ENCODE measurements around the gene QRSL1. TPM values are rescaled to one million over a fixed set of nuclear protein-coding genes. Genes with fewer than 3 reads are reported as not detected.
"Not testable (repeated sequence)": the region's sequence is repeated elsewhere in the genome, so short reads cannot be mapped to it uniquely, and the experiment has no call there.

The QRSL1 gene
- total RNA-seq, 1 donor from 2014 or later, result 14.6 TPM

DNA sequence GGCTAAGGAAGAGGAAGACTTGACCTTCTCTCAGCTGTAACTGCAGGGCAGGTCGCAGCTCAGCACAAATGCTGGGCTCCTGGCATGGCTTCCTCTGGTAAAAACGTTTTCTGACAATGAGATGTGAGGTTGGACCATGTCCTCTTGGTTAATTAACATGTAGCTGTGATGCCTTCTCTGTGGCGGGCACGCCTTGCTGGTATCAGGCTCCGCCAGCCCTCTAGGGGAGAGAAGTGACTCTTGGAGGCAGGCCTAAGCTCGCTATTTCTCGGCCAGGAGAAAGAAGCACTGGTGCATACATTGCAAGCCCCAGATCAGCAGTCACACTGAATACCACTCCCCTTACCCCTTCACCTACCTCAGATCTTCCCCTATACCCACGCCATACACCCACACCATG is 65.0 kb downstream of the QRSL1 start:
- H3K9ac ChIP-seq (ENCODE audit: low read depth in 1 of 3, low read length in 3 of 3), result no peak overlapping the region
- no peak overlapping the region for H3K4me3 ChIP-seq (ENCODE audit: low read length in 3 of 3)
- H3K27ac ChIP-seq (ENCODE audit: low read depth, low read length), result no peak overlapping the region
- no peaks in the 10 kb centered on the region for H3K4me1 ChIP-seq (ENCODE audit: control insufficient read depth in 3 of 3, insufficient read depth in 3 of 3, low read length in 3 of 3)
- H3K27me3 ChIP-seq (ENCODE audit: control insufficient read depth in 3 of 3, insufficient read depth in 3 of 3, low read length in 3 of 3), result peaks cover 0 to 3% (median 3%) of the 10 kb centered on the region in 3 donors
- no peaks in the 10 kb centered on the region for H3K36me3 ChIP-seq (ENCODE audit: control insufficient read depth in 3 of 3, insufficient read depth in 3 of 3, low read length in 3 of 3)
- no peaks in the 10 kb centered on the region for H3K9me3 ChIP-seq (ENCODE audit: control insufficient read depth in 3 of 3, low read length in 3 of 3)

DNA sequence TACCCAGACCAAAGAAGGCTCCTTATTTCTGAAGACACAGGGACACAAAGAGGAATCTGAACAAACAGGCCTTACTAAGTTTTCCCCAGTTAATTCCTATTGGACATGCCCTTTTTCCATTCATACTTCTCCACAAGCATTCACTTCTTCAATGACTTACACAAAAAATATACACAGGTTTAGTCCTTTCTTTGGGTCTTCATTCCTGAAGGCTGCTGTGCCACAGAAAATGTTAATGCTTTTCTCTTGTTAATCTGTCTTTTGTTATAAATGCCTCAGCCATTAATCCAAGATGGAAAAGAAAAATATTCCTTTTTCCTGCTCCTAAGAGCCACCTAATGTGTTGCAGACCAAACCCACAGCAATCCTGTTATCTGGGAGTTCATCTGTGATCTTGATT is 71.2 kb downstream of the QRSL1 start:
- H3K36me3 ChIP-seq (ENCODE audit: control insufficient read depth in 3 of 3, insufficient read depth in 3 of 3, low read length in 3 of 3), result no peaks in the 10 kb centered on the region
- no peak overlapping the region for H3K27ac ChIP-seq (ENCODE audit: low read depth, low read length)
- no peaks in the 10 kb centered on the region for H3K4me1 ChIP-seq (ENCODE audit: control insufficient read depth in 3 of 3, insufficient read depth in 3 of 3, low read length in 3 of 3)
- no peaks in the 10 kb centered on the region for H3K9me3 ChIP-seq (ENCODE audit: control insufficient read depth in 3 of 3, low read length in 3 of 3)
- H3K9ac ChIP-seq (ENCODE audit: low read depth in 1 of 3, low read length in 3 of 3), result no peak overlapping the region
- H3K4me3 ChIP-seq (ENCODE audit: low read length in 3 of 3), result no peak overlapping the region
- H3K27me3 ChIP-seq (ENCODE audit: control insufficient read depth in 3 of 3, insufficient read depth in 3 of 3, low read length in 3 of 3), result peaks cover 0 to 11% (median 6%) of the 10 kb centered on the region in 3 donors

DNA sequence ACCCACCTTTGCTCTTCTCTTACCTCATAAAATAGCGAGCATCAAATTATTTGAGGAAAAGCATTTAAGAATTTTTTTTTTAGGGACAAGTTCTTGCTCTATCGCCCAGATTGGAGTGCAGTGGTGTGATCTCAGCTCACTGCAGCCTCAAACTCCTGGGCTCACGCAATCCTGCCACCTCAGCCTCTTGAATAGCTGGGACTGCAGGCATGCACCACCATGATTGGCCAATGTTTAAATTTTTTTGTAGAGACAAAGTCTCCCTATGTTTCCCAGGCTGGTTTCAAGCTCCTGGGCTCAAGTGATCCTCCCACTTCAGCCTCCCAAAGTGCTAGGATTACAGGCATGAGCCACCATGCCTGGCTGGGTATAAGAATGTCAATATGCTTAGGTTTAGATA is 71.8 kb downstream of the QRSL1 start:
- not testable (repeated sequence) for H3K4me3 ChIP-seq (ENCODE audit: low read length in 3 of 3); H3K9me3 ChIP-seq (ENCODE audit: control insufficient read depth in 3 of 3, low read length in 3 of 3)

DNA sequence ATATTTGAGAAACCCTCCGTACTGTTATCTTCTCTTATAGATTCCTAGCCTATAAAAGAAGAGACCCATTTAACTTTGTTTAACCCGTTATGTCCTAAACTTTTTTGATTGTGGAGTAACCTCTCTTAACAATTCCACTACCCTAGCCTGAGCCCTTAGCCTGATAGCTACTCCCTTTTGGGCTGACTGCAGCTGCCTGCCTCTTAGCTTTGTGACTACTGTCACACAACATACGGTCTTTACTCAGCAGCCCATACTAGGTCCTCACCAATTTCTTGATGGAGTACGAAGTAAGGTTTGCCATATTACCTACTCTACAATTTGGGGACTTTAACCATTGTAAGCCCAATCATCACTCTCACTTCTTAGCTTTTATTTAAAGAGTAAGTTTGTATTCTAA is 72.7 kb downstream of the QRSL1 start:
- Histone ChIP-seq H3K9ac (ENCODE audit: low read depth in 1 of 3, low read length in 3 of 3) (no peak overlapping the region), H3K27me3 (ENCODE audit: control insufficient read depth in 3 of 3, insufficient read depth in 3 of 3, low read length in 3 of 3) (peaks cover 0 to 8% (median 6%) of the 10 kb centered on the region in 3 donors), H3K36me3 (ENCODE audit: control insufficient read depth in 3 of 3, insufficient read depth in 3 of 3, low read length in 3 of 3) (no peaks in the 10 kb centered on the region), H3K4me3 (ENCODE audit: low read length in 3 of 3) (no peak overlapping the region), H3K4me1 (ENCODE audit: control insufficient read depth in 3 of 3, insufficient read depth in 3 of 3, low read length in 3 of 3) (no peaks in the 10 kb centered on the region), H3K27ac (ENCODE audit: low read depth, low read length) (no peak overlapping the region), H3K9me3 (ENCODE audit: control insufficient read depth in 3 of 3, low read length in 3 of 3) (no peaks in the 10 kb centered on the region)

More for the DNA sequence above, 71.8 kb downstream of the QRSL1 start:
- H3K9ac ChIP-seq (ENCODE audit: low read depth in 1 of 3, low read length in 3 of 3); H3K27me3 ChIP-seq (ENCODE audit: control insufficient read depth in 3 of 3, insufficient read depth in 3 of 3, low read length in 3 of 3); H3K36me3 ChIP-seq (ENCODE audit: control insufficient read depth in 3 of 3, insufficient read depth in 3 of 3, low read length in 3 of 3); H3K27ac ChIP-seq (ENCODE audit: low read depth, low read length); H3K4me1 ChIP-seq (ENCODE audit: control insufficient read depth in 3 of 3, insufficient read depth in 3 of 3, low read length in 3 of 3): not testable (repeated sequence)

DNA sequence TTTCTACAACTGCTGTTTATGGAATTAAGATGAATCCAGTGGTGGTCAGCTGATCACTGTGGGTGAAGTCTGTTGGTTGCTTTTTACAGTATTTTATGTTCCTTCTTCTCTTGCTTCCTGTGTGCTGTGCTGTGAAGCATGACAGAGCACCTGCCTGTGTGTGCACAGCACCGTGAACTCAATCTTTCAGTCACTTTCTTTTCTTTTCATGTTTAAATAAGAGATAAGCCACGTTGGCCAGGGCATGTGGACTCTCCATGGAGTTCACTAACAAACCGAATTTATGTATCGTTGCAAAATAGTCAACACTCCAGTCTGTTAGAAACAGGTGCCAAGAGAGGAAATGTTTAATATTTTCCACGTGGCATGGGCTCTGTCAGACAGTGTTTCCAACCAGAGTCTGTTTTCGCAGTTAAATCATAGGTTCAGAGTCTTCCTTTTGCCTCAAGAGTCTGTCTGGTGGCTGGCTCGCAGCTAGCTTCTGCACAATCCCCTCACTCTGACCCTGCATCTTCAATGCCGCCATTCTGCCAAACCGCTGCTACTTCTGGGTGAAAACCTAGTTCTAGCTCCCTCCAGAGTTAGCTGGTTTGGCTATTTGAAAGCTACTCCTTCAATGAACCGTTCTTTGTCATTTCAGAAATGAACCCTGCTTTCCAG is 73.2 kb downstream of the QRSL1 start:
- no peaks in the 10 kb centered on the region for H3K36me3 ChIP-seq (ENCODE audit: control insufficient read depth in 3 of 3, insufficient read depth in 3 of 3, low read length in 3 of 3)
- no peak overlapping the region for H3K9ac ChIP-seq (ENCODE audit: low read depth in 1 of 3, low read length in 3 of 3)
- no peak overlapping the region for H3K4me3 ChIP-seq (ENCODE audit: low read length in 3 of 3)
- no peaks in the 10 kb centered on the region for H3K9me3 ChIP-seq (ENCODE audit: control insufficient read depth in 3 of 3, low read length in 3 of 3)
- no peaks in the 10 kb centered on the region for H3K4me1 ChIP-seq (ENCODE audit: control insufficient read depth in 3 of 3, insufficient read depth in 3 of 3, low read length in 3 of 3)
- no peak overlapping the region for H3K27ac ChIP-seq (ENCODE audit: low read depth, low read length)
- H3K27me3 ChIP-seq (ENCODE audit: control insufficient read depth in 3 of 3, insufficient read depth in 3 of 3, low read length in 3 of 3), result peaks cover 0 to 8% (median 6%) of the 10 kb centered on the region in 3 donors

DNA sequence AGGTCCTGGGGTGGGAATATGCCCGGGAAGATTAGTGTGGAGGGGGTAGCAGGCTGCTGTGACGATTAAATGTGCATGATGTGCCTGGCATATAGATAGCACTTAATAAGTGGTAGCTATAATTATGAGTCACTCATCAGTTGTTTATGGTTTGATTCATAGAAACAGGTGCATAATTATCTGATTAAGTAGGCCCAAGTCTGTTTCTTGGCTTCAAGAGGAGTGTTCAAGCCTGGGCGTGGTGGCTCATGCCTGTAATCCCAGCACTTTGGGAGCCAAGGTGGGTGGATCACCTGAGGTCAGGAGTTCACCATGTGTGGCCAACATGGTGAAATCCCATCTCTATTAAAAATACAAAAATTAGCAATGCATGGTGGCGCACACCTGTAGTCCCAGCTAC is 74.9 kb downstream of the QRSL1 start:
- H3K9ac ChIP-seq (ENCODE audit: low read depth in 1 of 3, low read length in 3 of 3), result no peak overlapping the region
- H3K9me3 ChIP-seq (ENCODE audit: control insufficient read depth in 3 of 3, low read length in 3 of 3), result no peaks in the 10 kb centered on the region
- no peak overlapping the region for H3K4me3 ChIP-seq (ENCODE audit: low read length in 3 of 3)
- no peaks in the 10 kb centered on the region for H3K36me3 ChIP-seq (ENCODE audit: control insufficient read depth in 3 of 3, insufficient read depth in 3 of 3, low read length in 3 of 3)
- H3K27ac ChIP-seq (ENCODE audit: low read depth, low read length), result no peak overlapping the region
- peaks cover 0 to 8% (median 6%) of the 10 kb centered on the region in 3 donors for H3K27me3 ChIP-seq (ENCODE audit: control insufficient read depth in 3 of 3, insufficient read depth in 3 of 3, low read length in 3 of 3)
- no peaks in the 10 kb centered on the region for H3K4me1 ChIP-seq (ENCODE audit: control insufficient read depth in 3 of 3, insufficient read depth in 3 of 3, low read length in 3 of 3)

DNA sequence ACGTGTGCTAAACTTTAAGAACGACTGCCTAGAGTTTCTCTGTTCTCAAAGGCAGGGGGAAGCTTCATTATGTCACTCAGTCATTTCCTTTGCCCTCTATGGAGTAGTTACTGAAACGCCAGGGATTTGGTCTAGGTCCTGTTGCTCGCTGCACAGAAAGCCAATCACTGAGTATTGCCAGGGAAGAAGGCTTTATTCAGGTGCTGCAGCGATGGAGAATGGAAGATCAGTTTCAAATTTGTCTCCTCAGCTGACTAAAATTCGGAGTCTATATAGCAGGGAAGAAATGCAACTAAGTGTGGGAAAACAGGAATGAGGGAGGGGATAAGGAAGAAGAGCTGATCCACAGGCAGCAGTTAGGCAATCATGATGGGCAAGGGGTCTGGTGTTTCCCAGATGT is 75.8 kb downstream of the QRSL1 start:
- Histone ChIP-seq H3K27me3 (ENCODE audit: control insufficient read depth in 3 of 3, insufficient read depth in 3 of 3, low read length in 3 of 3) (peaks cover 0 to 8% (median 6%) of the 10 kb centered on the region in 3 donors), H3K9me3 (ENCODE audit: control insufficient read depth in 3 of 3, low read length in 3 of 3) (no peaks in the 10 kb centered on the region), H3K36me3 (ENCODE audit: control insufficient read depth in 3 of 3, insufficient read depth in 3 of 3, low read length in 3 of 3) (no peaks in the 10 kb centered on the region), H3K27ac (ENCODE audit: low read depth, low read length) (no peak overlapping the region), H3K4me3 (ENCODE audit: low read length in 3 of 3) (no peak overlapping the region), H3K4me1 (ENCODE audit: control insufficient read depth in 3 of 3, insufficient read depth in 3 of 3, low read length in 3 of 3) (no peaks in the 10 kb centered on the region), H3K9ac (ENCODE audit: low read depth in 1 of 3, low read length in 3 of 3) (no peak overlapping the region)

DNA sequence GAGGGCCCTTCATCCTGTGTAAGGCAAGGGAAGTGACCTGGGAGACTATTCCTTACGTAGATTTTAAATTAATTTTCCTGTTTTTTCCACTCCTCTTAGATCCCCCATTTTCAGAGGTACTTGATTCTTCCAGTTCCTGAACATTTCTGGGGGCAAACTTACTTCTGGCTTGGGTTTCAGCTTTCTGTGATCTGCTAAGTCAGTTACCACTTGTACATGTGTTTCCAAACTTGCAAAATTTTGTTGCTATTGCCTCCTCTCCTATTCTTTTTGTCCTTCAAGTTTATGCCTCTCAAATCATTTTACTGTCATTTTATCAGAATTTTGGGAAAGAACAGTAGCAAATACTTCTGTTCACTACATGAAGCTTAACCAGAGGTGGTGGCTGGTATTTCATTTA is 81.2 kb downstream of the QRSL1 start:
- H3K27me3 ChIP-seq (ENCODE audit: control insufficient read depth in 3 of 3, insufficient read depth in 3 of 3, low read length in 3 of 3), result peaks cover 0 to 3% (median 0%) of the 10 kb centered on the region in 3 donors
- H3K4me3 ChIP-seq (ENCODE audit: low read length in 3 of 3), result no peak overlapping the region
- H3K9me3 ChIP-seq (ENCODE audit: control insufficient read depth in 3 of 3, low read length in 3 of 3), result no peaks in the 10 kb centered on the region
- H3K9ac ChIP-seq (ENCODE audit: low read depth in 1 of 3, low read length in 3 of 3), result no peak overlapping the region
- H3K4me1 ChIP-seq (ENCODE audit: control insufficient read depth in 3 of 3, insufficient read depth in 3 of 3, low read length in 3 of 3), result no peaks in the 10 kb centered on the region
- no peak overlapping the region for H3K27ac ChIP-seq (ENCODE audit: low read depth, low read length)
- no peaks in the 10 kb centered on the region for H3K36me3 ChIP-seq (ENCODE audit: control insufficient read depth in 3 of 3, insufficient read depth in 3 of 3, low read length in 3 of 3)

DNA sequence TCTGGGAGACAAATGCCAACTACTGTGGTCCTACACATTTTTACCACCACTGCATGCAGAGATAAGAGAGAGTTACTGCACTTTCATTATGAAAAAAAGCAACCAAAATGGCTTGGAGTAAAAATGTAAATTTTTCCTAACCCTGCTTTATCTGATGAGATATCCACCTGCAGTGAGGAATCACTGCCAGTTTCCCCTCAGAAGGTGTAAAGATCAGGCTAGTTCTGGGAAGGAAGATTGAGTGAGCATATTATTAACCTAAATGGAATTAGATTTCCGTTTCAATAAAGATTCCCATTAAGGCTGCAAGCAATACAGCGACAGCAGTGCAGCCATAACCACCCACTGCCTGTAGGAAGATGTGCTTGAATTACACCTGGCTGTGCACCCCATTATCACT is 84.9 kb downstream of the QRSL1 start:
- Histone ChIP-seq H3K4me1 (ENCODE audit: control insufficient read depth in 3 of 3, insufficient read depth in 3 of 3, low read length in 3 of 3) (no peaks in the 10 kb centered on the region), H3K4me3 (ENCODE audit: low read length in 3 of 3) (no peak overlapping the region), H3K9ac (ENCODE audit: low read depth in 1 of 3, low read length in 3 of 3) (no peak overlapping the region), H3K27ac (ENCODE audit: low read depth, low read length) (no peak overlapping the region), H3K9me3 (ENCODE audit: control insufficient read depth in 3 of 3, low read length in 3 of 3) (no peaks in the 10 kb centered on the region), H3K27me3 (ENCODE audit: control insufficient read depth in 3 of 3, insufficient read depth in 3 of 3, low read length in 3 of 3) (peaks cover 0 to 3% (median 0%) of the 10 kb centered on the region in 3 donors), H3K36me3 (ENCODE audit: control insufficient read depth in 3 of 3, insufficient read depth in 3 of 3, low read length in 3 of 3) (no peaks in the 10 kb centered on the region)

DNA sequence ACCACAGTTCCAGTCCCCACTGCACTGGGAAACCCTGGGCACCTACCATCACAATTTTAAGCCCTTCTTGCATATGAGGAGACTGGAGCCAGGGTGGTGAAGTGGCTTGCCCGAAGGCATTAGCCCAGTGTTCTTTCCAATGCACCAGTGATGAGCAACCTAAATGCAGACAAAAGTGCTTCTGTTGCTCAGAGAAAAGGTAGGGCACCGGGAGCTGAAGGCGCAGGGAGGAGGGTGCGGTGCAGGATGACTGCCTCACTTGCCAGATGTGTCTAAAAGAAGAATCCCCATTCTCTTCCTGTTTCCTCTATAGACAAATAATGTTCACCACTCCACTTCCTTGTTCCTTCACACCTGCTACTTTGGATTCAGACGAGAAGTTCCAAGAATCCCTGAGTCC is 86.5 kb downstream of the QRSL1 start:
- Histone ChIP-seq H3K4me3 (ENCODE audit: low read length in 3 of 3) (no peak overlapping the region), H3K27me3 (ENCODE audit: control insufficient read depth in 3 of 3, insufficient read depth in 3 of 3, low read length in 3 of 3) (no peaks in the 10 kb centered on the region), H3K27ac (ENCODE audit: low read depth, low read length) (no peak overlapping the region), H3K9me3 (ENCODE audit: control insufficient read depth in 3 of 3, low read length in 3 of 3) (no peaks in the 10 kb centered on the region), H3K36me3 (ENCODE audit: control insufficient read depth in 3 of 3, insufficient read depth in 3 of 3, low read length in 3 of 3) (no peaks in the 10 kb centered on the region), H3K4me1 (ENCODE audit: control insufficient read depth in 3 of 3, insufficient read depth in 3 of 3, low read length in 3 of 3) (no peaks in the 10 kb centered on the region), H3K9ac (ENCODE audit: low read depth in 1 of 3, low read length in 3 of 3) (no peak overlapping the region)

Data from skeletal muscle tissue (tissue), 4 donors.